ENCODE results near the gene C1QA. TPM values are rescaled to one million over a fixed set of nuclear protein-coding genes. Genes with fewer than 3 reads are reported as not detected.

Gene C1QA
- total RNA-seq, 1 donor from 2014 or later, result 164 TPM

DNA sequence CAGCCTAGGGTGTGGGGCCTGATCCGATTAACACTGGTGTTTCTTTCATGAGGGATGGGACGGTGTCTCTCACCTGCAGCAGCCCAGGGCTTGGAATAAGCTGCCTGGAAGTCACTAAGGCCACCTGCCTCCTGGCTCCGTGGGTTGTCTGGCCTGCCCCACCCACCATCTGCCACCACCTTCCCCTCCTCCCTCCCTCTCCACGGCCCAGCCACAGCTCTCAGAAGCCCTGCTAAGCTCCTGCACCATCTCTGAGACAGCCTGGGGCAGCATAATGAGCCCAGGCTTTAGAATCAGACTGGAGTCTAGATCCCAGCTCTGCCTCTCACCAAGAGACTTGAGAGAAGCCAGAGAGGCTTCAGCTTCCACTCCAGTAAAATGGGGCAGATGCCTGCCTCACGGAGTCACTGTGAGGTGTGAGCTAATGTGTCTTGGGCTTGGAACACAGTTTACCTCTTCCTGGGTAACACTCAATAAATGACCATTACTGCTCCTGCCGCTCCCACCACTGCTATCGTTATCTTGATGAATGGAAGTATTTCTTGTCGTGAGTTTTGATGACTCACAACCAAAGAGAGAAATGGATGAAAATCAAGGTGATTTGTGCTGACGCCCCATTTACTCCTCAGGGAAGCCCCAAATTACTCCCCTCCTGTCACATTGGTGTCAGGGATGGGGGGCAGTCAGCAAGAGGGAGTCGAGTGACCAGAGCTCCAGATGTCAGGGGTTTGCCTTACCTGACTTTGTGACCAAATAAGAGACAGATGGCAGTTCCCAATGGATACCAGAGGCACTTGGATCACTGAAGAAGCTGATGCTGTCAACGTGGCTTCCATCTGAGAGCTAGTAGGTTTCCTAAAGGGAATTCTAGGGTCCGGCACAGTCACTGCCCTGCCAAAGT lies 23.5 kb upstream of the C1QA start:
- no peak for DNase-seq (ENCODE audit: low spot score)

DNA sequence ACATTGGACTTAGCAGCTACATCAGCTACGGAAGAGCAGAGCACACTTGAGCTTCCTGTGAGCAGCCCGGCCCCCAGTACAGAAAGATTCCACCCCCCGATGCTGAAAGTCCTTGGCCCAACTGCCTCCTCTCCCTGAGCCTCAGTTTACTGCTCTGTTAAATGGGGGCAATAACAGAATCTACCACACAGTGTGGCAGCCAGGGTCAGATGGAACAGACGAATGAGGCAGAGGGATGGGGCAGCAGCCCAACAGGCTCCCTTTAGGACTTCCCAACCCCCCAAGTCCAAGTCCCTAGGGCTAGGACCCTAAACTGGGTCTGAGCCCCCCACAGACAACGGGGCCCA lies 22.9 kb upstream of the C1QA start:
- DNase-seq (ENCODE audit: low spot score), result no peak

DNA sequence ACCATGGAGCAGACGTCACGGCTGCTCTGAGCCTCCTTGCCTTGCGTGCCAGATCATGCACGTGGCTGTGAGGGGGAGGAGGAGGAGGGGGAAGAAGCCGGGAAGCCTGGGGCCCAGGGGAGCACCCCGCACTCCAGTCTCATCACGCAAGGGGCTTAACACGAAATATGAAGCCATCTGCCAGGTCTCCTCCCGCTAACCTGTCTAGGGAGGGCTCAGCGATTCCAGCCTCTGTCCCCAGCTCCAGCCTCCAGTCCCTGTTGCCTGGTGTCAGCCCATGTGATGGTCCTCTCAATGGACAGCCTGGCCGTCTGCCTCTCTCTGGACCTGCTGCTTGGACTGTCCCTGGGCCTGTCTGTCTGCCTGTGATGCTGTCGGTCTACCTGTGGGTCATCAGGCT lies 22.5 kb upstream of the C1QA start:
- no peak for DNase-seq (ENCODE audit: low spot score)

DNA sequence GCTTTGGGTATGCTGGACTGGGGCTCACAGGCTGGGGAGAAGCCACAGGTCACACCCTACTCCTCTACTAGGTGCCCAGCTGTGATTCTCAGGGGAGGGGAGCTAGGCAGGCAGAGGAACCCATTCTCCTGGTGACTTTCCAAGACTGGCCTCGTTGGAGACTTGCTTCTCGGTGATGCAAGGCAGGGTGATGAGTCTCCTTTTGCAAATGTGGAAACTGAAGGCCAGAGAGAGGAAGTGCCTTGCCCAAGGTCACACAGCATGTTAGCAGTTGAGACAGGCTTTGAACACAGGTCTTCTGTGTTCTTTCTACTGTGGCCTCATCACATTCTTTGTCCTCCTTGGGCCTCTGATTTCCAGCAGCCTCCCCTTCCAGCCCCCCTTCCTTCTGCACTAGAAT lies 20.5 kb upstream of the C1QA start:
- no peak for DNase-seq (ENCODE audit: low spot score)

DNA sequence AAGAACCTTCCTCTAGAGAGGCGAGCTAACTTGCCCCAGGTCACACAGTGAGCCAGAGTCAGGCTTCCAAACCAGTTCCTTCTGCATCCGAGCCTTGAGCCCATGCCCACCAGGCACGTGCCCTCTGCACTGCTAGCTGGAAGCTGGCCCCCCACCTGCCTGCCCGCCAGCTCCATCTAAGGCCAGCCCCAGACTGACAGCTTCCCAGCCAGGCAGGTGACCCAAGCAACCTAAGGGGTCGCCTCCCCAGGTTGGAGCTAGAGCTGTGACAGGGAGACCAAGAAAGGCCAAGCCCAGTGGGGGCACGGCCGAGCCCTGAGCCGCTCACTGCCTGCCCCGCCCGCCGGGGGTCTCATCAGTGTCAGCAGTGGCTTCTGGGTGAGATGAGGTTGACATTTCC lies 19.9 kb upstream of the C1QA start:
- DNase-seq (ENCODE audit: low spot score), result no peak

DNA sequence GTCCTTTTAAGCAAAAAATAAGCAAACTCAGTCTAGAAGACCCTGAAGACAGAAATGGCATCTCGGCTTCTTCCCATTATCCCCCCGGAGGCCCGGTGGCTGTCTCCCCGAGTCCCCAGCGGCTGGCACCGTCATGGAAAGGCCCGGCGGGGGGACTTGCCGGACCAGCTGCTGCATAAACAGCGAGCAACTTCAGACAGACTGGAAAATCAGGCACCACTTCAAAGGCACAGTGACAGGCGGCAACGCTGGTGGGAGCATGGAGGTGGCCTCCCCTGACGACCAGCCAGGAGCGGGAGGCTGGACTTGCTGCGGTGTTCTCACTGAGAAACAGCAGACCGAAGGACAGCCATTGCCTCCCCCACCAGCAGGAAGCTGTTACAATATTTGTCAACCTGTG lies 18.4 kb upstream of the C1QA start:
- DNase-seq (ENCODE audit: low spot score), result no peak

DNA sequence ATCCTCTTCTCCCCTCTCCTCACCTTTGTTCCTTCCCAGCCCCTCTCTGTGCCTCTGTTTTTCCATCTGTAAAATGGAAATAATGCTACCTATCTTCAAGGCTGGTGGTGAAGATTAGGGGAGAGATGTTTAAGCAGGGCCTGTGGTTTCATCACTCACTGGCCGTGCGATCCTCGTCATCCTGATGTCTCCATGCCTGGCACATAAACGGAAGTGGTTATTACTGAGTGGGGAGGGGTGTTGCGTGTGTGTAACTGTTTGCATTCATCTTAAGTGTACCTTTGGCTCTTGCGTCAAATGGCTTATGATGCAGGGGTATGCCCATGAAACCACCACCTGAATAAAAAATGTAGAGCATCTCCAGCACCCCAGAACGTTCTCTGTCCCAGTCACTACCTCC lies 17.2 kb upstream of the C1QA start:
- DNase-seq (ENCODE audit: low spot score), result no peak

DNA sequence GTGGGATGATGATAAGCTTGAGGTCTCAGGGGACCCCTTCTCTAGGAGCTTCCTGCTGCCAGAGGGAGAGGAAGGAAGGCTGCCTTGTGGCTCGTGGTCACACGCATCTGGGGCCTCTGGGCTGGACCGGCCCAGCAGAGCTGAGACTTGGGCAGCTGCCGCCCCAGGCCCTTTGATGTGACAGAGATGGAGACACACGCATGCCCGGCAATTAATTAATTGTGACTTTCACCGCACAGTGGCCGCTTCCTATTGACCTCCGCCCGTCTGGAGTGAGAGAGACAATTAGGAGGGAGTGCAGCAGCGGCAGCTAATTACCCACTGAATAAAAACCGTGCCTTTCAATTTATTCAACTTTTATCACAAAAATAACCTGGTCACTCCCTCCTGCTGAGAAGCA lies 16.6 kb upstream of the C1QA start:
- no peak for DNase-seq (ENCODE audit: low spot score)

DNA sequence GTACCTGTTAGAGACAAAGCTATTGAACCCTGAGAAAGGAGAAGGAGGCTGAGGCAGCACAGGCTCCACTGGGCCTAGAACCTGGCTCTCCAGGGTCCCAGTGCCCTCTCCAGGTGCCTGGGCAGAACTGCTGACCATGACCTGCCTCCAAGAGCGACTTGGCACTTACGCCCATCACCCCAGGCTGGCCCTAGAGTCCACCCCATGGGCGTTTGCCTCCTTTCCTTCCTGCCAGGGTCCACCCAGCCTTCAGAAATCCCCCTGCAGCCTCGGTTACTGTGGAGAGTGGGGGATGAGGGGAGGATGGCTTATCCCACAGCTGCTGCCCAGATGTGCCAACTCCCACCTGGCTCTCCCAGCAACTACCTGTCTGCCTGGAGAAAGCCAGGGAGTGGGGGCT lies 14.7 kb upstream of the C1QA start:
- DNase-seq (ENCODE audit: low spot score), result no peak

DNA sequence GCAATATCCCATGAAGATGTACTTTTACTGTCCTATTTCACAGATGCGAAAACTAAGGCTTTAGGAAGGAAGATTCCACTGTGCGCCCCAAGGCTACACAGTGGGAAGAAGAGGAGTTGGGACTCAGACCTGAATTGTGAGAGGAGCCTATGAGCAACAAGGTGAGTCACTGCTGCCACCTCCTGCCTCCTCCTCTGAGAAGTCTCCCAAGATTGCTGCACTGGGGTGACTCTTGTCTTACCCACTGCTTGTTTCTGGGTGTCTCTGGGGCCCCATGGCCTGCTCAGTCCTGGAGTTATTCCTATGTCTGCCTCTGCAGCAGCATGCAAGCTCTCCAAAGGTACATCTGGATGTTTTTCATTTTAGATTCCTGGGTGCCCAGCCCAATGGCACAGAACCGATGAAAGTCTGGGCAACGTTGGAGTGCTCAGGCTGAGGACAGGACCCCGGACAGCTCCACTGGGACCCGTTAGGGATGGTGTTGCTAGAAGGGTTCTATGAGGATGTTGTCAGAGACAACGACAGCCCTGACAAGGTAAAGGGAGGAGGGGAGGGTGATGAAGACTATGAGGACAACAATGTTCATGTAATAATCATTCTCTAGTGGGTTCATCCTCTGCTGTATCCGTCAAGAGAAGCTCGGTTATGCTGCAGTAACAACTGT lies 11.0 kb upstream of the C1QA start:
- no peak for DNase-seq (ENCODE audit: low spot score)

DNA sequence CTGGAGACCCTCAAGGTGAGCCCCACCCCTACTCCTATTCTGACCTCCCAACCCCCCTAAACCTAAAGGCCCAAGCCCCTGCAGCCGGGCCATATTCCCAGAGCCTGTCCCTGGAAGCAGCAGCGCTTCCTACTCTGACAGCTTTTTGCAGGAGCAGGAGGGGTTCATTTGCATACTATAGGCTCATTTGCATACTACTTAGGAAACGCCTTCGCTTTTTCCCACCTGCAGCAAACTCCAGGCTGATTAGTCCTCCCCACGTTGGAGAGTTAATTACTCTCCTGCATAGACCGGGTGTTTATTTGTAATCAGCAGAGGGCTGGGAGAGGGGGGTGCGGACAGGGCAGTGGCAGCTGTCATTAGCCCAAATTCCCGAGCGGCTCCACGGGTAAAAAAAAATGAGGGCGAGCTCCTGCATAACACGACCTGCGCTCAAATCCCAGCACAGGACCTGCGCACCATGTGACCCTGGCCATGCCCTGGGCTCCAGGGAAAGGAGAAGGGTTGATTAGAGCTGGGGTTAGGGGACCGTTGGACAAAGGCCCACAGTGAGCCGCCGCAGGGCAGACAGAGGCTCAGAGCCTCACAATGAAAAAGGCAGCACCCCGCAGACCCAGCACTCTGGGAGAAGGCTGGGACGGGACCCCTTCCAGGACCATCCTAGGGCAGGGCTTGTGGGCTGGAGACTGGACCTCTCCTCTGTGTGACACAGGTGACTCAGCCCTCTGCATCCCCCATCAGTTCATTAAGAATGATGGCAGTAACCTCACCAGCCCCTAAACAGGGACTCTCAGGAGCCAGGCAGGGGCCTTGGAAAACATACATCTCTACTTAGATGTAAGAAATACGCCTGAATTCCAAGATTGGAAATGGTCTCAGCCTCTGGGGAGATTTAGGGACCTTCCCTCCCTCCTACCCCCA lies 9.9 kb upstream of the C1QA start:
- no peak for DNase-seq (ENCODE audit: low spot score)

DNA sequence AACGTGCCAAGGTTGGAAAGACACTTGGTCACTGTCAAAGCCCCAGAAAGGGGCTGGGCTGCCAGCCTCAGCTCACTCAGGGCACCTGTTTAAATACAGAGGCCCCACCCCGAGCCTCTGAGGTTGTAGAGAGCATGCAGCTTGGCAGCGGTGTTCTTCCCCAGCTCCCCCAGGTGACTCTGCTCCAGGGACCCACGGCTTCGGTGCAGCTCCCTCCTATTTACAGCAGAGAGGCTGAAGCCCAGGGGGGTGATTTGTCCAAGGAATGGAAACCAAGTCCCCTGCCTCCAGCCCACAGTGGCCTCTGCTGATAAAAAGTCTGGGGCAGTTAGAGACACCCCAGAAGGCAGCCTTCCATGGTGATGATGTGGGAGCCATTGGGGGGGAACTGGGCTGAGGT lies 9.1 kb upstream of the C1QA start:
- DNase-seq (ENCODE audit: low spot score), result no peak

DNA sequence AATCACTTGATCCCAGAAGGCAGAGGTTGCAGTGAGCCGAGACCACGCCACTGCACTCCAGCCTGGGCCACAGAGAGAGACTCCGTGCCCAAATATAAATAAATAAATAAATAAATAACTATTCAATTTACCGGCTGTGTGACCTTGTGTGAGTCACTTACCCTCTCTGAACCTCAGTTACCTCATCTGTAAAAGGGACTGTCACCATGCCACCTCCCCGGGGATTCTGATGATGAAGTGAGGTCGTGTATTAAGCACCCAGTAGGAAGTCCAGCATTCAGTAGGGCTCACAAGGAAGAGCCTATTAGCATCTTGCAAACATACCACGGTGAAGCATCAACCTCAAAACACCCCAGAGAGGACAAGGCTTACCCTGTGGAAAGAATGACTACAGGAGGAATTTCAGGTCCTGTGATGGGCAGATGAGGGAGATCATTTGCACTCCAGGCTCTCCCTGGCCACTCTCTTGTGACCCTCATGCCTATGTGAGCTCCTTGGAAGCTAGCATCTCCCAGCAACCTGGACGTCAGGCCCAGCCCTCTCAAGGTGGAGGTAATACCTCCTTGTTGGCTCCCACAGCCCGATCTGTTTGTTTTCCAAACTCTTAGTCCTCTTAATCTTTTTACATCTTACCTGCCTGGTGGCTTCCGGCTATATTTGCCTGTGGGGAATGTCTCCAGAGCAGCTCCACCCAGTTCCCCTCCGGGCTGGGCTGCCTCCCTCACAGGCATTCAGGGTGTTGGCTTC lies 7.6 kb upstream of the C1QA start:
- DNase-seq (ENCODE audit: low spot score), result no peak

DNA sequence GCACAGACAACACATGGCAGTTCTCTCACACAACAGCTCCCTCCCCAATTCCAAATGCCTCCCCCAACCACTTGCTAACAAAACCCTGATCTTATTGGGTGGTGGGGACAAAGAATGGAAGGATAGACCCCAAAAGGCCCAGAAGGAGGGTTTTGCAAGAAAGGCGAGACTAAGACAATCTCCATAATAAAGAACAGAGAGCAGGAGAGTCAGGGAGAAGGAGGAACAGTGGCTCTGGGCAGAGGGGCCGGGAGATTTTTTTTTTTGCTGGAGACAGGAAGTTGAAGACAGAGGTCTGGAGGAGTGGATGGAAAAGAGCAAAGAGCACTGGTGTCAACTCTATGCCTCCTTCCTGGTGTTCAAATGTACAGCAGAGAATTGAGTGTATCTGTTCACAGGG lies 6.5 kb upstream of the C1QA start:
- DNase-seq (ENCODE audit: low spot score), result no peak

DNA sequence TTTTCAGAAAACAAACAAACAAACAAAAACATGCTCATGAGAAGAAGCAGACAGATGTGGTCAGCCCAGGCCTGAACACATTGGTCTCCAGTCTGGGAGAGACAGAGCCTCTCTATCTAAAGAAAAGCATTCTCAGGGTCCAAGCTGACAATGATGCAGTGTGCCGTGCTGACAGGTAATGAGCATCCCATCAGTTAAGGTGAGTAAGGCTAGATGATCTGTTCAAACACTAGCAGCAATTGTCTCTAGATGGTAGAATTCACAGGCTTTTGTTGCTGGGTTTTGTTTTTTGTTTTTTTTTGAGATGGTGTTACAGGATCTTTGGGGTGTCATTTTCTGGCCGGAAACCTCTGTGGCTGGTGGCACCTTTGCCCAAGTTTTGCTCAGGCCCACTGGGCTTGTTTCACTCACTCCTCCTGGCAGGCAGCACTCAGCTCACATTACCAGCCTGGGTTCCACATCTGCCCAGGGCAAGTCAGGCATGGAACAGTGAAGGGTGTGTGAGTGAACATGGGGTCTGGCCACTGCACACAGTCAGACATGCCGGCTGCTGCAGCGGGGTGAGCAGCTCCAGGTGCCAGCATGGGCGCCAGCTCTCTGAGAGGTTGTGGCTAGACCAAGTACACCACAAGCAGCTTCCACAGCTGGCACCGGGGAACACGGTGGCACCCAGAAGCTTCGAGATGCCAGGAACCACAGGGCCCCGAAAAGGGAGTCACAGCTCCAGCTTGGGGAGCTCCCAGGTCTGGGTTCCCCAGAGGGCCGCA lies 2.5 kb upstream of the C1QA start:
- DNase-seq (ENCODE audit: low spot score), result no peak

DNA sequence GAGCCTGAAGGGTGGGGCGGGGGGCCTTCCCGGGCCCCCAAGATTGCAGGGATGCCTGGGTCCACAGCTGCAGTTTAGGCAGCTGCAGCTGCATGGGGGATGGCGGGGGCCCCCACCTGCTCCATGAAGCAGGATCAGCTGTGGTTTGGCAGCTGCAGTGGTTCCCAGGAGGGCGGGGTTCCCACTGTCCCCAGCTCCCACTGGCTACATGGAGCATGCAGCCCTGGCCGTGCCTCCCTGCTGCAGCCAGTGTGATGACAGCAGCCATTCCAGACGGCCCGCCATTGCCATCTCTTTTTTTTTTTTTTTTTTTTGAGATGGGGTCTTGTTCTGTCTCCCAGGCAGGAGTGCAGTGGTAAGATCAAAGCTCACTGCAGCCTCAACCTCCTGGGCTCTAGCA lies 992 bp upstream of the C1QA start:
- DNase-seq (ENCODE audit: low spot score), result no peak

DNA sequence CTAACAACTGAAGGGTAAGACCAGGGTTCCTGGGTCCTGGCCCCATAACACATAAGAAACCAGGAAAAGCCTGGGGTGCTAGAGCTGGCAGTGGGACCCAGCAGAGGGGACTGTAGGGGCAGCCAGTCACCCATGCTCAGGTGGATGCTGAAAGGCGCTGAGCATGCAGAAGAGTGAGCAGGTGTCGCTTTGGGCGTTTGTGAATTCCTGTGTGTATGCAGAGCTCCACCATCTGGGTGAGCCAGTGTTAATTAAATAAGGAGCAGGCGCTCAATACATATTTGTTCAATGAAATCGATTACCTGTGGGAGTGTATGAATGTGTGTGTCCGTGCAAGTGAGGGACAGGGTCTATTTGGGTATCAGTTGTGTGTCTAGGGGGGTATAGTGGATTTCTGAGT lies 499 bp downstream of the C1QA start:
- DNase-seq (ENCODE audit: low spot score), result no peak

DNA sequence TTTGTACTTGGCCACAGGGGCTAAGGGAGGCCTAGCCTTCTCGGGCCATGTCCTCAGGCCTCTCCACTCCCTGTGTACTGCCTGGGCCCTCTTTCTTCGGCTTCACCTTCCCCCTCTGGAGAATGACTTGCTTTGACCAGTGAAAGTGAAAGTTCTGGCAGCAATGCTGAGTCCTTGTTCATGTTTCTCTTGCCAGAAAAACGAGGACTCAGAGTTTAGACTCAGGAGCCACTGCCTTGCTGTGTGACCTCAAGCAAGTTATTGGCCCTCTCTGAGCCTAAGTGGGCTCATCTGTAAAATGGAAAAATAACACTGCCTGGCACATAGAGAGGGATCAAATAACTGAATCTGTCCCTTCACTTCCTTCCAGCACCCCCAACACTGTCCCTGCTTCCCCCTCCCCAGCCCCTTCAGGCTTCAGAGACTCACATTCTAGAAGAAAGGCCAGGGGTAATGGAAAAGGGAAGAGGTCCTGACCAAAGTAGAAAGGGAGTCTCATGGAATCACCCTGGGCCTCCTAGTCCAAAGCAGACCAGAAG lies 1.5 kb downstream of the C1QA start:
- DNase-seq (ENCODE audit: low spot score), result no peak

DNA sequence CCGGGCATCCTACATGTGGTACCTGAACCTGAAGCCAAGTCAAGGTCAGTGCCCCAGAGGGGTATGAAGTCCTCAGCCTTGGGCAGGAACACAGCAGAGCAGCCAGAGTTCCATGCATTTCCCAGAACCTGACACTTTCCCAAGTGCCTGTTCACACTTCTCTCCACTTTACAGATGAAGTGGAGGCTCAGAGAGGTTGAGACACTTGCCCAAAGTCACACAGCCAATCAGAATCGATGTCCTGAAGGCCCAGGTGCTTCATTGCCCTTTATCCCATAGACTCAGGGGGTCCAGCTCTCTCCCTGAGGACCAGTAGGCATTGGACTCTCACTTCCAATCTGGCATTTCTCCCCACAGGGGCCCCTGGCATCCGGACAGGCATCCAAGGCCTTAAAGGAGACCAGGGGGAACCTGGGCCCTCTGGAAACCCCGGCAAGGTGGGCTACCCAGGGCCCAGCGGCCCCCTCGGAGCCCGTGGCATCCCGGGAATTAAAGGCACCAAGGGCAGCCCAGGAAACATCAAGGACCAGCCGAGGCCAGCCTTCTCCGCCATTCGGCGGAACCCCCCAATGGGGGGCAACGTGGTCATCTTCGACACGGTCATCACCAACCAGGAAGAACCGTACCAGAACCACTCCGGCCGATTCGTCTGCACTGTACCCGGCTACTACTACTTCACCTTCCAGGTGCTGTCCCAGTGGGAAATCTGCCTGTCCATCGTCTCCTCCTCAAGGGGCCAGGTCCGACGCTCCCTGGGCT lies 2.2 kb downstream of the C1QA start:
- no peak for DNase-seq (ENCODE audit: low spot score)

DNA sequence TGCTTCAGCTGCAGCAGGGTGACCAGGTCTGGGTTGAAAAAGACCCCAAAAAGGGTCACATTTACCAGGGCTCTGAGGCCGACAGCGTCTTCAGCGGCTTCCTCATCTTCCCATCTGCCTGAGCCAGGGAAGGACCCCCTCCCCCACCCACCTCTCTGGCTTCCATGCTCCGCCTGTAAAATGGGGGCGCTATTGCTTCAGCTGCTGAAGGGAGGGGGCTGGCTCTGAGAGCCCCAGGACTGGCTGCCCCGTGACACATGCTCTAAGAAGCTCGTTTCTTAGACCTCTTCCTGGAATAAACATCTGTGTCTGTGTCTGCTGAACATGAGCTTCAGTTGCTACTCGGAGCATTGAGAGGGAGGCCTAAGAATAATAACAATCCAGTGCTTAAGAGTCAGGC lies 2.9 kb downstream of the C1QA start:
- no peak for DNase-seq (ENCODE audit: low spot score)
